K562 (cell line): ENCODE results near the gene ASGR1. TPM values are rescaled to one million over a fixed set of nuclear protein-coding genes. Genes with fewer than 3 reads are reported as not detected.

ENCODE experiments used
- HDAC3 ChIP-seq: fragments of 450-650 bp; IDR thresholded peaks from 2 replicates; pipeline ENCODE4 v1.6.1; 2018; ENCODE audit warnings: borderline replicate concordance, mild to moderate bottlenecking, moderate library complexity; ENCODE audit not compliant: partially characterized antibody
- HDGF ChIP-seq: fragments of 450-650 bp; IDR thresholded peaks from 2 replicates; pipeline ENCODE4 v1.6.1; 2016
- ILF3 ChIP-seq: fragments of 450-650 bp; IDR thresholded peaks from 2 replicates; pipeline ENCODE4 v1.6.1; 2018; ENCODE audit warnings: antibody characterized with exemption, mild to moderate bottlenecking, moderate library complexity, borderline replicate concordance
- ZNF165 ChIP-seq: fragments of 250-450 bp; sonication (Bioruptor Pico); IDR thresholded peaks from 2 replicates; pipeline ENCODE4 v1.4.0; 2020; ENCODE audit warnings: borderline replicate concordance
- ZNF696 ChIP-seq: fragments of 250-450 bp; sonication (Bioruptor Pico); conservative IDR thresholded peaks from 2 replicates; pipeline ENCODE4 v1.4.0; 2020; ENCODE audit warnings: mild to moderate bottlenecking, moderate library complexity
- polyA plus RNA-seq, 8 experiments: library from polyadenylated mRNA; depleted of rRNA in 4 of 8; stranded (reverse) in 5 of 8; unstranded in 3 of 8; fragments of >200 nt; fragmentation: Nextera tagmentation in 2 of 8; fragmentation: Illumina TruSeq in 1 of 8; extraction: Ambion mirVana in 2 of 8; extraction: Trizol in 1 of 8; gene quantifications; 2 replicates each; pipeline versions ENCODE4 v1.2.1 to v1.2.3, GENCODE V29; 2011 to 2014; ENCODE audit warnings: inconsistent platforms in 1 of 8, missing spikeins in 1 of 8
- total RNA-seq, 7 experiments: library from RNA; depleted of rRNA in 6 of 7; stranded (reverse); fragments of >200 nt in 6 of 7; fragmentation: Illumina TruSeq in 2 of 7; extraction: Trizol in 2 of 7; gene quantifications; 2 replicates each; pipeline versions ENCODE4 v1.2.1 to v1.2.3, GENCODE V29; 2011 to 2021; ENCODE audit warnings: low replicate concordance in 1 of 7
- TF ChIP-seq, protein P1 (sequence below): IDR thresholded peaks from 2 replicates; pipeline ENCODE4 v1.6.1; 2011; ENCODE audit not compliant: insufficient read length; ENCODE audit errors: extremely low read depth
- TF ChIP-seq, protein P2 (sequence below): fragments of 250-450 bp; sonication (Bioruptor Pico); IDR thresholded peaks from 2 replicates; pipeline ENCODE4 v1.4.0; 2020; ENCODE audit warnings: borderline replicate concordance
- TF ChIP-seq, protein P3 (sequence below): fragments of 450-650 bp; IDR thresholded peaks from 2 replicates; pipeline ENCODE4 v1.6.1; 2018; ENCODE audit warnings: mild to moderate bottlenecking, low read depth; ENCODE audit not compliant: partially characterized antibody
- TF ChIP-seq, protein P4 (sequence below): fragments of 250-450 bp; sonication (Bioruptor Pico); IDR thresholded peaks from 2 replicates; pipeline ENCODE4 v1.5.0; 2022; ENCODE audit warnings: mild to moderate bottlenecking
- TF ChIP-seq, protein P5 (sequence below), 2 experiments: fragments of 450-650 bp in 1 of 2; sonication (generic) in 1 of 2; formaldehyde crosslinking in 1 of 2; IDR thresholded peaks in 1 of 2; conservative IDR thresholded peaks in 1 of 2; 2 replicates each; pipeline versions ENCODE4 v1.6.1 to v1.8.1; 2016 to 2023; ENCODE audit warnings: mild to moderate bottlenecking in 2 of 2, moderate library complexity in 2 of 2, inconsistent platforms in 1 of 2, missing genetic modification reagents in 1 of 2
- TF ChIP-seq, protein P6 (sequence below): fragments of 450-650 bp; IDR thresholded peaks from one replicate; pipeline ENCODE4 v1.6.1; 2018; ENCODE audit warnings: mild to moderate bottlenecking, moderate library complexity; ENCODE audit not compliant: partially characterized antibody

ASGR1 gene
- total and polyA plus RNA-seq, 9 of the 15 experiments (the other 6 are each of a cell fraction or from before 2014, with no cell fraction given): 0.11 to 1.0 (median 0.64) TPM; not detected in 2

- TF ChIP-seq, protein P1, sequence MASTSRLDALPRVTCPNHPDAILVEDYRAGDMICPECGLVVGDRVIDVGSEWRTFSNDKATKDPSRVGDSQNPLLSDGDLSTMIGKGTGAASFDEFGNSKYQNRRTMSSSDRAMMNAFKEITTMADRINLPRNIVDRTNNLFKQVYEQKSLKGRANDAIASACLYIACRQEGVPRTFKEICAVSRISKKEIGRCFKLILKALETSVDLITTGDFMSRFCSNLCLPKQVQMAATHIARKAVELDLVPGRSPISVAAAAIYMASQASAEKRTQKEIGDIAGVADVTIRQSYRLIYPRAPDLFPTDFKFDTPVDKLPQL: no peak
- TF ChIP-seq HDGF (no peak), ZNF165 (CRISPR knock-in tag) (no peak), ILF3 (no peak), ZNF696 (CRISPR knock-in tag) (no peak), HDAC3 (no peak)
- TF ChIP-seq, protein P2, sequence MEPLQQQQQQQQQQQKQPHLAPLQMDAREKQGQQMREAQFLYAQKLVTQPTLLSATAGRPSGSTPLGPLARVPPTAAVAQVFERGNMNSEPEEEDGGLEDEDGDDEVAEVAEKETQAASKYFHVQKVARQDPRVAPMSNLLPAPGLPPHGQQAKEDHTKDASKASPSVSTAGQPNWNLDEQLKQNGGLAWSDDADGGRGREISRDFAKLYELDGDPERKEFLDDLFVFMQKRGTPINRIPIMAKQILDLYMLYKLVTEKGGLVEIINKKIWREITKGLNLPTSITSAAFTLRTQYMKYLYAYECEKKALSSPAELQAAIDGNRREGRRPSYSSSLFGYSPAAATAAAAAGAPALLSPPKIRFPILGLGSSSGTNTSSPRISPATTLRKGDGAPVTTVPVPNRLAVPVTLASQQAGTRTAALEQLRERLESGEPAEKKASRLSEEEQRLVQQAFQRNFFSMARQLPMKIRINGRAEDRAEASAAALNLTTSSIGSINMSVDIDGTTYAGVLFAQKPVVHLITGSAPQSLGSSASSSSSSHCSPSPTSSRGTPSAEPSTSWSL (CRISPR knock-in tag): no peak
- TF ChIP-seq, protein P3, sequence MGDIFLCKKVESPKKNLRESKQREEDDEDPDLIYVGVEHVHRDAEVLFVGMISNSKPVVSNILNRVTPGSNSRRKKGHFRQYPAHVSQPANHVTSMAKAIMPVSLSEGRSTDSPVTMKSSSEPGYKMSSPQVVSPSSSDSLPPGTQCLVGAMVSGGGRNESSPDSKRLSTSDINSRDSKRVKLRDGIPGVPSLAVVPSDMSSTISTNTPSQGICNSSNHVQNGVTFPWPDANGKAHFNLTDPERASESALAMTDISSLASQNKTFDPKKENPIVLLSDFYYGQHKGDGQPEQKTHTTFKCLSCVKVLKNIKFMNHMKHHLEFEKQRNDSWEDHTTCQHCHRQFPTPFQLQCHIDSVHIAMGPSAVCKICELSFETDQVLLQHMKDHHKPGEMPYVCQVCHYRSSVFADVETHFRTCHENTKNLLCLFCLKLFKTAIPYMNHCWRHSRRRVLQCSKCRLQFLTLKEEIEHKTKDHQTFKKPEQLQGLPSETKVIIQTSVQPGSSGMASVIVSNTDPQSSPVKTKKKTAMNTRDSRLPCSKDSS: no peak
- TF ChIP-seq, protein P4, sequence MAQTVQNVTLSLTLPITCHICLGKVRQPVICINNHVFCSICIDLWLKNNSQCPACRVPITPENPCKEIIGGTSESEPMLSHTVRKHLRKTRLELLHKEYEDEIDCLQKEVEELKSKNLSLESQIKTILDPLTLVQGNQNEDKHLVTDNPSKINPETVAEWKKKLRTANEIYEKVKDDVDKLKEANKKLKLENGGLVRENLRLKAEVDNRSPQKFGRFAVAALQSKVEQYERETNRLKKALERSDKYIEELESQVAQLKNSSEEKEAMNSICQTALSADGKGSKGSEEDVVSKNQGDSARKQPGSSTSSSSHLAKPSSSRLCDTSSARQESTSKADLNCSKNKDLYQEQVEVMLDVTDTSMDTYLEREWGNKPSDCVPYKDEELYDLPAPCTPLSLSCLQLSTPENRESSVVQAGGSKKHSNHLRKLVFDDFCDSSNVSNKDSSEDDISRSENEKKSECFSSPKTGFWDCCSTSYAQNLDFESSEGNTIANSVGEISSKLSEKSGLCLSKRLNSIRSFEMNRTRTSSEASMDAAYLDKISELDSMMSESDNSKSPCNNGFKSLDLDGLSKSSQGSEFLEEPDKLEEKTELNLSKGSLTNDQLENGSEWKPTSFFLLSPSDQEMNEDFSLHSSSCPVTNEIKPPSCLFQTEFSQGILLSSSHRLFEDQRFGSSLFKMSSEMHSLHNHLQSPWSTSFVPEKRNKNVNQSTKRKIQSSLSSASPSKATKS (CRISPR knock-in tag): no peak
- TF ChIP-seq, protein P5, sequence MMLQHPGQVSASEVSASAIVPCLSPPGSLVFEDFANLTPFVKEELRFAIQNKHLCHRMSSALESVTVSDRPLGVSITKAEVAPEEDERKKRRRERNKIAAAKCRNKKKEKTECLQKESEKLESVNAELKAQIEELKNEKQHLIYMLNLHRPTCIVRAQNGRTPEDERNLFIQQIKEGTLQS (IDR thresholded peaks at IDR 0.05): peak; percentile 51
- TF ChIP-seq, protein P5 (CRISPR knock-in tag; conservative IDR thresholded peaks at IDR 0.05): no peak
- TF ChIP-seq, protein P6, sequence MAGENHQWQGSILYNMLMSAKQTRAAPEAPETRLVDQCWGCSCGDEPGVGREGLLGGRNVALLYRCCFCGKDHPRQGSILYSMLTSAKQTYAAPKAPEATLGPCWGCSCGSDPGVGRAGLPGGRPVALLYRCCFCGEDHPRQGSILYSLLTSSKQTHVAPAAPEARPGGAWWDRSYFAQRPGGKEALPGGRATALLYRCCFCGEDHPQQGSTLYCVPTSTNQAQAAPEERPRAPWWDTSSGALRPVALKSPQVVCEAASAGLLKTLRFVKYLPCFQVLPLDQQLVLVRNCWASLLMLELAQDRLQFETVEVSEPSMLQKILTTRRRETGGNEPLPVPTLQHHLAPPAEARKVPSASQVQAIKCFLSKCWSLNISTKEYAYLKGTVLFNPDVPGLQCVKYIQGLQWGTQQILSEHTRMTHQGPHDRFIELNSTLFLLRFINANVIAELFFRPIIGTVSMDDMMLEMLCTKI: no peak
These were observed 40.8 kb upstream of the ASGR1 start, which contains the start of the genes ACADVL and DLG4 (continued) for GRCh38 chr17:7219812-7220592.
